Activated CD8-positive, alpha-beta T cell treated with anti-CD3 and anti-CD28 coated beads for 36 hours (primary cell): ENCODE results near the gene GADD45B. TPM values are rescaled to one million over a fixed set of nuclear protein-coding genes. Genes with fewer than 3 reads are reported as not detected.
A peak's percentile ranks its signal among the peaks of the same experiment; 100 is the strongest.

Experiments
- ATAC-seq: fragments of 200-7000 bp; cut with Tn5 transposase; one replicate; pipeline ENCODE4 v1.10.0; 2021; ENCODE audit warnings: mild to moderate bottlenecking, moderate library complexity
- CTCF ChIA-PET: fragments of 350-600 bp; sonication (Branson Sonifier 250); formaldehyde crosslinking; loops from one replicate; lab custom pipeline; 2021; ENCODE audit warnings: antibody characterized with exemption; lab: Charles Lee
- POLR2A ChIA-PET: fragments of 350-600 bp; sonication (Branson Sonifier 250); formaldehyde crosslinking; loops from one replicate; lab custom pipeline; 2021; ENCODE audit warnings: antibody characterized with exemption; lab: Charles Lee
- DNase-seq: peaks from one replicate; pipeline ENCODE4 v3.0.0-alpha.2; 2020
- H3K27ac Mint-ChIP-seq: one replicate; pipeline ENCODE4 v1.8.0; 2021; ENCODE audit warnings: mild to moderate bottlenecking, mixed read lengths
- H3K27me3 Mint-ChIP-seq: one replicate; pipeline ENCODE4 v1.8.0; 2021; ENCODE audit warnings: mixed read lengths
- H3K36me3 Mint-ChIP-seq: one replicate; pipeline ENCODE4 v1.8.0; 2021; ENCODE audit warnings: low read depth, mixed read lengths
- H3K4me1 Mint-ChIP-seq: one replicate; pipeline ENCODE4 v1.8.0; 2021; ENCODE audit warnings: low read depth, mixed read lengths
- H3K4me3 Mint-ChIP-seq: one replicate; pipeline ENCODE4 v1.8.0; 2021; ENCODE audit warnings: mild to moderate bottlenecking, moderate library complexity, mixed read lengths
- H3K9me3 Mint-ChIP-seq: one replicate; pipeline ENCODE4 v1.8.0; 2021; ENCODE audit warnings: mixed read lengths
- CTCF ChIP-seq: fragments of 200-600 bp; IDR thresholded peaks from one replicate; pipeline ENCODE4 v1.8.0; 2022; ENCODE audit warnings: antibody characterized with exemption, mild to moderate bottlenecking
- intact Hi-C: fragments of 100-400 bp; cut with micrococcal nuclease; formaldehyde crosslinking; loops from one replicate; pipeline ENCODE4 v1.10.0; 2022
- total RNA-seq, 2 experiments: library from RNA; stranded (reverse); gene quantifications; one replicate each; pipeline ENCODE4 v1.2.3, GENCODE V29; 2021

GADD45B gene
- total RNA-seq, 2 experiments from 2014 or later = 98.3 to 102 TPM

DNA sequence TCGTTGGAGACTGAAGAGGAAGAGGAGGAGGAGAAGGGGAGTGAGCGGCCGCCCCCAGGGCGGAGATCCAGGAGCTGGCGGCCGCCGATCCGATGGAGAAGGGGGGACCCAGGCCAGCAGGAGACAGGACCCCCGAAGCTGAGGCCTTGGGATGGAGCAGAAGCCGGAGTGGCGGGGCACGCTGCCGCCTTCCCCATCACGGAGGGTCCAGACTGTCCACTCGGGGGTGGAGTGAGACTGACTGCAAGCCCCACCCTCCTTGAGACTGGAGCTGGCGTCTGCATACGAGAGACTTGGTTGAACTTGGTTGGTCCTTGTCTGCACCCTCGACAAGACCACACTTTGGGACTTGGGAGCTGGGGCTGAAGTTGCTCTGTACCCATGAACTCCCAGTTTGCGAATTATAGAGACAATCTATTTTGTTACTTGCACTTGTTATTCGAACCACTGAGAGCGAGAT lies 1.8 kb downstream of the GADD45B start:
- ATAC-seq = no peak

DNA sequence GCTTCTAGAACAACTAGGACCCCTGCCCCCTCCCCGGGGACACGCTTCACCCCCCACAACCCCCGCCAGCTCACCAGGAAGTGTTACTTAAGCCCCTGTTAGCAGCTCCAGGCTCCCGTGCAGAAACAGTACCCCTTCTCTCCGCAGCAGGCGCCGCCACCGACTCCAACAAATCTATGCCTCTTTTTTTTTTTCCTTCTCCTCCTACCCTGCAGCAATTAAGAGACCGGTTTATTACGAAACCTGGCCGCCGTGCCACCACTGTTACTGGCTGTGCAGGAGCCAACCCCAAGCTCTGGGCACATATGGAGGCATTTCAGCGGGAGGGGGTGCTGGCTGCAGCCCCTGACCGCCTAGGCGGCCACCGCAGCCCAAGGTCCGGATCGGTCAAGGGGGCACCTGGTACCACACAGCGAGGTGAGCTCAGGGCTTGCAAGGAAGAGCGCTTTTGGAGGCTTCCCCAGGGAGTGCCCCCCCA lies 2.4 kb downstream of the GADD45B start:
- Mint-ChIP-seq H3K4me3 (peak overlapping the region; percentile 99), H3K4me1 (peaks cover 19% of the 10 kb centered on the region), H3K36me3 (peaks cover 32% of the 10 kb centered on the region), H3K27me3 (no peaks in the 10 kb centered on the region), H3K27ac (peak overlapping the region; percentile 90), H3K9me3 (peaks cover 15% of the 10 kb centered on the region)
- ChIA-PET CTCF (interaction anchor here (0.7 to 4.2 kb wide), 16 partner anchors 13 to 158 kb away, joined by 3 to 87 read pairs (median 4); no protein-coding TSS in a partner anchor), POLR2A (interaction anchor here (0.6 to 6.2 kb wide), 17 partner anchors 10 to 152 kb away, joined by 3 to 168 read pairs (median 13); partner anchors contain the start of gene LMNB2)
- TF ChIP-seq CTCF = peak; percentile 49
- intact Hi-C loops = loop anchor here (2.0 to 5.0 kb wide), 2 partner anchors 74 to 130 kb away; no protein-coding TSS in a partner anchor
- ATAC-seq (no peak), DNase-seq (peak; percentile 78)

More for the DNA sequence above, 1.8 kb downstream of the GADD45B start:
- no peak for TF ChIP-seq CTCF
- CTCF ChIA-PET = interaction anchor here (0.7 to 4.2 kb wide), 12 partner anchors 13 to 159 kb away, joined by 3 to 87 read pairs (median 6); no protein-coding TSS in a partner anchor
- intact Hi-C loops = loop anchor here (2.0 to 5.0 kb wide), 2 partner anchors 75 to 131 kb away; no protein-coding TSS in a partner anchor
- peaks cover 19% of the 10 kb centered on the region for H3K4me1 Mint-ChIP-seq
- peaks cover 29% of the 10 kb centered on the region for H3K36me3 Mint-ChIP-seq
- DNase-seq = peak; percentile 42
- POLR2A ChIA-PET = interaction anchor here (0.6 to 6.2 kb wide), 24 partner anchors 9 to 441 kb away, joined by 3 to 168 read pairs (median 6); partner anchors contain the start of genes LMNB2 and SGTA
- peak overlapping the region; percentile 90 for H3K27ac Mint-ChIP-seq
- H3K9me3 Mint-ChIP-seq = peaks cover 11% of the 10 kb centered on the region
- H3K4me3 Mint-ChIP-seq = peak overlapping the region; percentile 99
- H3K27me3 Mint-ChIP-seq = no peaks in the 10 kb centered on the region

DNA sequence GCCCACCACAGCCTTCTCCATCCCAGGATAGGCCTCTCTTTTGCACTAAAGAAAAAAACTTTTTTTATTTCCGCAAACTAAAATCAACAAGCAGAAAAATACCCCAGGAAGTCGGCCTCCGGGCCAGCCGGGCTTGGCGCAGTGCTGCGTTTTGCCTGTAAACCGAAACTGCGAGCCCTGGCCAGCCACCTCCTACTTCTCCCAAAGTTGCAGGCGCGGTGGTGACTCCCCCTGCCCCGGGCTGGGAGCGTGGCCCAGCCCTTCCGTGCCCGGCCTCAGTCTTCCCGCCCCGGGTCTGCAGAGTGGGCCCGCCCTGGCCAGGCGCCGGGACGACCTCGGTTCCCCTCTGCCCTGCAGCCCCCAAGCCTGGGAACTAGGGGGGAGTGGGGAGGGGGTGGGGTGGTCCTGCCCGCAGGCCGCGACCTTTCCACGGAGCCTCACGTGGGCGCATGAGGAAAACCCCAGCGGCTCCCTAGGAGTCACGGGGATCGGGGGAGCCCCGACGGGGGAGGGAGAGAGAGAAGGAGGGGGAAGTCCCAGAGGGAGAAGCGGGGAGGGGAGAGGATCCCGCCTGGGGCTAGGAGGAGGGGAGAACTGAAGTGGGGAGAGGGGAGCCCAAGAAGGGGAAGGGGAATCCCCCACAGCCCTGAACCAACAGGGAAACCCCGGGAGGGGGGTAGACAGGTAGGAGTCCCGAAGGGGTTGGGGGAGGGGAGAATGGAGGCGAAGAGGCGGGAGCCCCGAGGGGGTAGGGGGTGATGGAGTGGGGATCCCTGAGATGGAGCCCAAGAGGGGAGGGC lies 3.0 kb downstream of the GADD45B start:
- peak; percentile 14 for ATAC-seq
- peak; percentile 81 for DNase-seq
- intact Hi-C loops = loop anchor here (2.0 to 5.0 kb wide), 2 partner anchors 73 to 130 kb away; no protein-coding TSS in a partner anchor
- Mint-ChIP-seq H3K27ac (peak overlapping the region; percentile 90), H3K4me1 (peaks cover 19% of the 10 kb centered on the region), H3K36me3 (peaks cover 32% of the 10 kb centered on the region), H3K27me3 (no peaks in the 10 kb centered on the region), H3K9me3 (peaks cover 18% of the 10 kb centered on the region), H3K4me3 (peak overlapping the region; percentile 99)
- ChIA-PET POLR2A (interaction anchor here (1.8 to 6.2 kb wide), 10 partner anchors 9 to 139 kb away, joined by 7 to 168 read pairs (median 40); no protein-coding TSS in a partner anchor), CTCF (interaction anchor here (0.7 to 4.2 kb wide), 11 partner anchors 14 to 142 kb away, joined by 3 to 87 read pairs (median 7); no protein-coding TSS in a partner anchor)
- TF ChIP-seq CTCF = no peak

DNA sequence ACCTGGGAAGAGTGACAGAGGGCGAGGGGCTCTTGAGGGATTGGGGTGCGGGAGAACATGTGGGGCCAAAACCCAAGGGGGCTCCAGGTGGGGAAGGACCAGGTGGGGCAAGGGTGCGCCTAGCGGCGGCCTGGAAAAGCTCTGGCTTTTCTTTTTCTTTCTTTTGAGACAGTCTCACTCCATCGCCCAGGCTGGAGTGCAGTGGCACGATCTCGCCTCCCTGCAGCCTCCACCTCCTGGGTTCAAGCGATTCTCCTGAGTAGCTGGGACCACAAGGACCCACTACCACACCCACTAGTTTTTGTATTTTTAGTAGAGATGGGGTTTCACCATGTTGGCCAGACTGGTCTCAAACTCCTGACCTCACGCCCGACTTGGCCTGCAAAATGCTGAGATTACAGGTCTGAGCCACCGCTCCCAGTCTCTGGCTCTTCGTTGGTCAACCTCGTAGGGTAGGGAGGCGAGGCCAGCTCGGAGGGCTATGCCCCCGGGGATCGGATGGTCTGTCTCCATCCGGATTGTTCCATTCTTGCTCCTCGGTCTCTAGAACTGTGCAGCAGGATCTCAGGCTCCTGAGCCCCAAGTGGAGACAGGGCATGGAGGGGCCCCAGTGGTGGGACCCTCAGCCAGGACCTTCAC lies 3.7 kb downstream of the GADD45B start:
- Mint-ChIP-seq H3K27me3 (no peaks in the 10 kb centered on the region), H3K9me3 (peaks cover 21% of the 10 kb centered on the region), H3K27ac (peak overlapping the region; percentile 64), H3K36me3 (peaks cover 32% of the 10 kb centered on the region), H3K4me1 (peaks cover 13% of the 10 kb centered on the region), H3K4me3 (peak overlapping the region; percentile 99)
- peak; percentile 28 for TF ChIP-seq CTCF
- DNase-seq (peak; percentile 52), ATAC-seq (no peak)
- ChIA-PET CTCF (interaction anchor here (0.8 to 2.3 kb wide), 5 partner anchors 82 to 141 kb away, joined by 3 to 16 read pairs (median 8); no protein-coding TSS in a partner anchor), POLR2A (interaction anchor here (0.9 to 6.2 kb wide), 6 partner anchors 24 to 138 kb away, joined by 3 to 168 read pairs (median 5); no protein-coding TSS in a partner anchor)
- intact Hi-C loops = loop anchor here (2.0 to 5.0 kb wide), 2 partner anchors 73 to 129 kb away; no protein-coding TSS in a partner anchor
